ENCODE data around the gene ALG12. TPM values are rescaled to one million over a fixed set of nuclear protein-coding genes. Genes with fewer than 3 reads are reported as not detected.

ALG12 gene
- total and polyA plus RNA-seq, 2 of the 8 experiments (the other 6 are each of a cell fraction or from before 2014, with no cell fraction given): 13.4 to 22.5 TPM

DNA sequence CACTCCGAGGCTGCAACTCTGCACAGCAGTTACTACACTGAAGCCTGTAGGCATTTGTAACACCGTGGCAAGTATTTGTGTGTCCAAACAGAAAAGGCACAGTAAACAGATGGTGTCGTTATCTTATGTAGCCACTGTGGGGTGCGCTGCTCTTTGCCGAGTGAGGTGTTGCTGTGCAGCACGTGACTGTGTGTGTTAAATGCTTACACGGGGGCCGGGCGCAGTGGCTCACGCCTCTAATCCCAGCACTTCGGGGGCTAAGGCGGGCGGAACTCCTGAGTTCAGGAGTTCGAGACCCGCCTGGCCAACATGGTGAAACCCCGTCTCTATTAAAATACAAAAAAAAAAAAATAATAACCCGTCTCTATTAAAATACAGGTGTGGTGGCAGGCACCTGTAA, 53.1 kb downstream of the ALG12 start (continued):
- TF ChIP-seq CEBPB (IDR thresholded peaks at IDR 0.05; ENCODE audit: low read depth, low read length) (no peak), POLR2A (IDR thresholded peaks at IDR 0.05; ENCODE audit: control extremely low read depth in 1 of 2, low read depth in 2 of 2, low read length in 2 of 2) (no peak), SRF (IDR thresholded peaks at IDR 0.05; ENCODE audit: low read depth, low read length) (no peak)
- TF ChIP-seq, protein P1, sequence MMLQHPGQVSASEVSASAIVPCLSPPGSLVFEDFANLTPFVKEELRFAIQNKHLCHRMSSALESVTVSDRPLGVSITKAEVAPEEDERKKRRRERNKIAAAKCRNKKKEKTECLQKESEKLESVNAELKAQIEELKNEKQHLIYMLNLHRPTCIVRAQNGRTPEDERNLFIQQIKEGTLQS (IDR thresholded peaks at IDR 0.05; ENCODE audit: insufficient read depth, low read depth, low read length): no peak

Measured in H1 (cell line).